IMR-90 (cell line): ENCODE results near the gene PCGF2. TPM values are rescaled to one million over a fixed set of nuclear protein-coding genes. Genes with fewer than 3 reads are reported as not detected.

Experiments
- polyA plus RNA-seq, 3 experiments: library from polyadenylated mRNA; depleted of rRNA; stranded (reverse); fragments of >200 nt; gene quantifications; 2 replicates each; pipeline ENCODE4 v1.2.3, GENCODE V29; 2012; ENCODE audit warnings: low replicate concordance in 1 of 3
- total RNA-seq: library from RNA; depleted of rRNA; stranded (reverse); fragments of >200 nt; gene quantifications from 2 replicates; pipeline ENCODE4 v1.2.3, GENCODE V29; 2012
- TF ChIP-seq, protein P1 (sequence below): fragments of 150-350 bp; IDR thresholded peaks from 2 replicates; pipeline ENCODE4 v1.6.1; 2016; ENCODE audit warnings: low read depth, mild to moderate bottlenecking, low read length, moderate library complexity, borderline replicate concordance

PCGF2 gene
- total and polyA plus RNA-seq, 2 of the 4 experiments (the other 2 are of a cell fraction), result 1.1 to 18.2 TPM

DNA sequence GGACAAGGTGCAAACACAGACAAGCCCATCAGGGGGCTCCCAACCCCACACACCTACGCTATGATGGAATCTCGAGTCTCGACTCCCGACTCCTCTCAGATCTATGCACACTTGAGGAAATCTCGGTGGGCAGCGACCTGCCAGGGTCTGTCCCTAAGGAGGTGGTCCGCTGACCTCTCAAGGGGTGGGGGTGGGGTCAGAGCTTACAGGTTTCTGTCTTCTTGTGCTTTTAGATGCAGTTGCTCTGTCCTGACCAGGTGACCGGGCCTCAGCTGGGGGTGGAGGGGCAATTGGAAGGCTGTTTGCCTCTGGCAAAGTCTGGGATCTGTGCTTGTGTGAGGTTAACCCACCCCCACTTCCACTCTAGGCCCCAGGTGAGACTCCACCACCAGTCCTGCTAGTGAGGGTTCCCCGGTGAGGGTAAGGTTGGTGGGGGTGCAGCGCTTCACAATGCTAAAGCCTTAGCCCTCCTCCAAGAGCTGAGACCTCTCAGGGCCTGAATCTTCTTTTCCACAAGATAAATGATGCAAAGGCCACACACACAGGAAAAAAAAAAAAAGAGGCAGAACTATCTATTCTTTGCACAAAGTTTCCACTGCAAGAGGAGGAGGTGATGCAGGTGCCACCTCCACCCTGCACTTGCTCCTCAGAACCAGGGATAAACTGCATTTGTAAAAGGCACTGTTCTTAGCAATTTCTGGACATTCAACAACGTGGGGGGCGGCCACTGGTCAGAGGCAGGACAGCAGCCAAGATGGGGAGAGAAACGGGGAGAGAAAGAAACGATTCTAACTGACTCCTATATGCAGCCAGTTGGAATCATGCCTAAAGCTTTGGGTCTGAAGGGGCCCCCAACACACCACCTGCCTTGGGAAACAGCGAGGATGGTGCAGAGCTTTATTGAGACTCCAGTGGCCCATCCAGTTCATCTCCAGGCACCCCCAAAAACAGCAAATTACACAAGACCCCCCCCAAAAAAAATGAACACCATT lies 13.9 kb downstream of the PCGF2 start (continued):
- TF ChIP-seq, protein P1, sequence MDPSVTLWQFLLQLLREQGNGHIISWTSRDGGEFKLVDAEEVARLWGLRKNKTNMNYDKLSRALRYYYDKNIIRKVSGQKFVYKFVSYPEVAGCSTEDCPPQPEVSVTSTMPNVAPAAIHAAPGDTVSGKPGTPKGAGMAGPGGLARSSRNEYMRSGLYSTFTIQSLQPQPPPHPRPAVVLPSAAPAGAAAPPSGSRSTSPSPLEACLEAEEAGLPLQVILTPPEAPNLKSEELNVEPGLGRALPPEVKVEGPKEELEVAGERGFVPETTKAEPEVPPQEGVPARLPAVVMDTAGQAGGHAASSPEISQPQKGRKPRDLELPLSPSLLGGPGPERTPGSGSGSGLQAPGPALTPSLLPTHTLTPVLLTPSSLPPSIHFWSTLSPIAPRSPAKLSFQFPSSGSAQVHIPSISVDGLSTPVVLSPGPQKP, result no peak
